Activated CD4-positive, alpha-beta T cell treated with anti-CD3 and anti-CD28 coated beads, Interleukin-2, amount 50 U/mL, for 48 hours (primary cell): ENCODE results near the gene CUTA.

ENCODE experiments used
- DNase-seq, 2 experiments: peaks; one replicate each; pipeline ENCODE4 v3.0.0-alpha.2; 2020

CUTA gene

GRCh38 chr6:33438978-33439594 is 21.2 kb upstream of the CUTA start:
- DNase-seq, result no peak

- DNase-seq, result no peak
Measured at GRCh38 chr6:33437666-33438065, 19.8 kb upstream of the CUTA start.

GRCh38 chr6:33434961-33435360 is 17.1 kb upstream of the CUTA start:
- DNase-seq, result no peak

GRCh38 chr6:33433544-33434191 is 15.8 kb upstream of the CUTA start:
- DNase-seq, result no peak

GRCh38 chr6:33433001-33433543 is 15.2 kb upstream of the CUTA start:
- no peak for DNase-seq

GRCh38 chr6:33432546-33432945 is 14.6 kb upstream of the CUTA start:
- DNase-seq, result no peak

GRCh38 chr6:33431880-33432541 is 14.1 kb upstream of the CUTA start:
- DNase-seq, result no peak

- peak; percentile 74 to 81 for DNase-seq
Measured at GRCh38 chr6:33430991-33431879, 13.3 kb upstream of the CUTA start.

GRCh38 chr6:33430334-33430733 is 12.4 kb upstream of the CUTA start:
- DNase-seq, result no peak

GRCh38 chr6:33429750-33430052 is 11.8 kb upstream of the CUTA start:
- no peak for DNase-seq

- DNase-seq, result no peak
Measured at GRCh38 chr6:33428966-33429749, 11.3 kb upstream of the CUTA start.

GRCh38 chr6:33428224-33428965 is 10.5 kb upstream of the CUTA start:
- peak; percentile 43 to 55 for DNase-seq

GRCh38 chr6:33427585-33428223 is 9.8 kb upstream of the CUTA start:
- DNase-seq, result peak; percentile 53 to 60

- DNase-seq, result peak in 1 of 2 experiments; percentile 33
Measured at GRCh38 chr6:33426590-33427511, 8.9 kb upstream of the CUTA start.

- DNase-seq, result peak; percentile 90 to 92
Measured at GRCh38 chr6:33425668-33426577, 8.0 kb upstream of the CUTA start.

GRCh38 chr6:33424855-33425667 is 7.2 kb upstream of the CUTA start:
- no peak for DNase-seq

GRCh38 chr6:33423777-33424176 is 5.9 kb upstream of the CUTA start:
- no peak for DNase-seq

- DNase-seq, result no peak
Measured at GRCh38 chr6:33421344-33421643, 3.4 kb upstream of the CUTA start.
